ENCODE measurements around the gene USP53. TPM values are rescaled to one million over a fixed set of nuclear protein-coding genes. Genes with fewer than 3 reads are reported as not detected.
"Not testable (repeated sequence)": the region's sequence is repeated elsewhere in the genome, so short reads cannot be mapped to it uniquely, and the experiment has no call there.

The USP53 gene
- 10 to 100 TPM in 3 of 4 donors, 1 to 10 TPM in 1; 4.9 to 25.5 (median 11.4) TPM for polyA plus RNA-seq
- long read RNA-seq, donor 1, partial matches to known transcripts: 3,028 of 3,079 reads
- long read RNA-seq, donor 1, other reads (novel, unspliced or antisense): 51 of 3,079 reads
- long read RNA-seq, donor 2, partial matches to known transcripts: 820 of 1,087 reads
- long read RNA-seq, donor 2, other reads (novel, unspliced or antisense): 267 of 1,087 reads
- long read RNA-seq, donor 3, partial matches to known transcripts: 617 of 627 reads
- long read RNA-seq, donor 3, other reads (novel, unspliced or antisense): 8 of 627 reads
- long read RNA-seq, donor 4: 0 reads
- long read RNA-seq, donor 5, full-length matches to known transcripts: 1 of 1 reads
- long read RNA-seq, donor 5, partial matches to known transcripts: 0 of 1 reads
- long read RNA-seq, donor 5, other reads (novel, unspliced or antisense): 0 of 1 reads
- long read RNA-seq, donor 6, partial matches to known transcripts: 698 of 709 reads
- long read RNA-seq, donor 6, other reads (novel, unspliced or antisense): 11 of 709 reads
- long read RNA-seq, donor 7, full-length matches to known transcripts: 1 of 1 reads
- long read RNA-seq, donor 7, partial matches to known transcripts: 0 of 1 reads
- long read RNA-seq, donor 7, other reads (novel, unspliced or antisense): 0 of 1 reads
- long read RNA-seq, donor 8, partial matches to known transcripts: 0 of 1 reads
- long read RNA-seq, donor 8, other reads (novel, unspliced or antisense): 0 of 1 reads
- long read RNA-seq, donor 9: 0 reads
- long read RNA-seq, donor 10, full-length matches to known transcripts: 2 of 735 reads
- long read RNA-seq, donor 10, partial matches to known transcripts: 578 of 735 reads
- long read RNA-seq, donor 10, other reads (novel, unspliced or antisense): 155 of 735 reads

GRCh38 chr4:119212234-119212963, at the start of gene USP53:
Gene USP53, plus strand, starts transcription at chr4:119212713. Its CDS starts 27,047 bp downstream, at chr4:119239760.
- Histone ChIP-seq H3K4me1 (ENCODE audit: control insufficient read depth in 3 of 3, insufficient read depth in 2 of 3, low read depth in 1 of 3, low read length in 2 of 3) (no peaks in the 10 kb centered on the region), H3K27me3 (ENCODE audit: control insufficient read depth in 3 of 3, insufficient read depth in 3 of 3, low read length in 3 of 3) (no peaks in the 10 kb centered on the region), H3K27ac (ENCODE audit: low read depth in 1 of 3, low read length in 2 of 3) (peak within 1 kb of the TSS; percentile 94 to 96 (median 95)), H3K9me3 (ENCODE audit: control insufficient read depth in 2 of 2, insufficient read depth in 1 of 2, low read depth in 1 of 2, low read length in 1 of 2) (no peaks in the 10 kb centered on the region), H3K36me3 (ENCODE audit: control insufficient read depth in 3 of 3, insufficient read depth in 2 of 3, low read depth in 1 of 3, low read length in 3 of 3) (no peaks in the 10 kb centered on the region), H3K4me3 (ENCODE audit: low read depth in 1 of 3, low read length in 3 of 3) (peak within 1 kb of the TSS; percentile 67 to 94 (median 83))
- DNase-seq (peak; percentile 98 to 99), FAIRE-seq (no peak)
- WGBS, 3 donors: 0% methylated on average over 51 to 55 of the region's 55 CpGs

GRCh38 chr4:119165767-119166166, 46.7 kb upstream of the USP53 start:
- Histone ChIP-seq H3K4me3 (ENCODE audit: low read depth in 1 of 3, low read length in 3 of 3) (no peak overlapping the region), H3K4me1 (ENCODE audit: control insufficient read depth in 3 of 3, insufficient read depth in 2 of 3, low read depth in 1 of 3, low read length in 2 of 3) (no peaks in the 10 kb centered on the region), H3K27me3 (ENCODE audit: control insufficient read depth in 3 of 3, insufficient read depth in 3 of 3, low read length in 3 of 3) (no peaks in the 10 kb centered on the region), H3K27ac (ENCODE audit: low read depth in 1 of 3, low read length in 2 of 3) (no peak overlapping the region), H3K9me3 (ENCODE audit: control insufficient read depth in 2 of 2, insufficient read depth in 1 of 2, low read depth in 1 of 2, low read length in 1 of 2) (no peaks in the 10 kb centered on the region), H3K36me3 (ENCODE audit: control insufficient read depth in 3 of 3, insufficient read depth in 2 of 3, low read depth in 1 of 3, low read length in 3 of 3) (no peaks in the 10 kb centered on the region)
- DNase-seq: no peak
- 84 to 86% (median 84%) methylated on average over 3 of the region's 3 CpGs for WGBS, 3 donors
- no peak for FAIRE-seq

GRCh38 chr4:119170195-119170594, 42.3 kb upstream of the USP53 start:
- no peaks in the 10 kb centered on the region for H3K27me3 ChIP-seq (ENCODE audit: control insufficient read depth in 3 of 3, insufficient read depth in 3 of 3, low read length in 3 of 3)
- H3K4me3 ChIP-seq (ENCODE audit: low read depth in 1 of 3, low read length in 3 of 3): no peak overlapping the region
- no peak overlapping the region for H3K27ac ChIP-seq (ENCODE audit: low read depth in 1 of 3, low read length in 2 of 3)
- FAIRE-seq (no peak), DNase-seq (no peak)
- no peaks in the 10 kb centered on the region for H3K4me1 ChIP-seq (ENCODE audit: control insufficient read depth in 3 of 3, insufficient read depth in 2 of 3, low read depth in 1 of 3, low read length in 2 of 3)
- H3K36me3 ChIP-seq (ENCODE audit: control insufficient read depth in 3 of 3, insufficient read depth in 2 of 3, low read depth in 1 of 3, low read length in 3 of 3): no peaks in the 10 kb centered on the region
- no peaks in the 10 kb centered on the region for H3K9me3 ChIP-seq (ENCODE audit: control insufficient read depth in 2 of 2, insufficient read depth in 1 of 2, low read depth in 1 of 2, low read length in 1 of 2)

- Histone ChIP-seq H3K27ac (ENCODE audit: low read depth in 1 of 3, low read length in 2 of 3) (no peak overlapping the region), H3K27me3 (ENCODE audit: control insufficient read depth in 3 of 3, insufficient read depth in 3 of 3, low read length in 3 of 3) (no peaks in the 10 kb centered on the region), H3K36me3 (ENCODE audit: control insufficient read depth in 3 of 3, insufficient read depth in 2 of 3, low read depth in 1 of 3, low read length in 3 of 3) (no peaks in the 10 kb centered on the region), H3K4me3 (ENCODE audit: low read depth in 1 of 3, low read length in 3 of 3) (no peak overlapping the region), H3K4me1 (ENCODE audit: control insufficient read depth in 3 of 3, insufficient read depth in 2 of 3, low read depth in 1 of 3, low read length in 2 of 3) (no peaks in the 10 kb centered on the region), H3K9me3 (ENCODE audit: control insufficient read depth in 2 of 2, insufficient read depth in 1 of 2, low read depth in 1 of 2, low read length in 1 of 2) (no peaks in the 10 kb centered on the region)
- WGBS, 3 donors: 75 to 84% (median 81%) methylated on average over 7 of the region's 7 CpGs
- DNase-seq: no peak
- FAIRE-seq: no peak
Measured at GRCh38 chr4:119172223-119172622, 40.3 kb upstream of the USP53 start.

GRCh38 chr4:119173729-119174361, 38.7 kb upstream of the USP53 start:
- not testable (repeated sequence) for DNase-seq; H3K4me1 ChIP-seq (ENCODE audit: control insufficient read depth in 3 of 3, insufficient read depth in 2 of 3, low read depth in 1 of 3, low read length in 2 of 3); H3K4me3 ChIP-seq (ENCODE audit: low read depth in 1 of 3, low read length in 3 of 3); FAIRE-seq; H3K9me3 ChIP-seq (ENCODE audit: control insufficient read depth in 2 of 2, insufficient read depth in 1 of 2, low read depth in 1 of 2, low read length in 1 of 2); H3K27ac ChIP-seq (ENCODE audit: low read depth in 1 of 3, low read length in 2 of 3); H3K27me3 ChIP-seq (ENCODE audit: control insufficient read depth in 3 of 3, insufficient read depth in 3 of 3, low read length in 3 of 3); H3K36me3 ChIP-seq (ENCODE audit: control insufficient read depth in 3 of 3, insufficient read depth in 2 of 3, low read depth in 1 of 3, low read length in 3 of 3)
- WGBS, 3 donors: 91 to 96% (median 93%) methylated on average over 25 to 30 of the region's 30 CpGs

- H3K9me3 ChIP-seq (ENCODE audit: control insufficient read depth in 2 of 2, insufficient read depth in 1 of 2, low read depth in 1 of 2, low read length in 1 of 2): no peaks in the 10 kb centered on the region
- no peak overlapping the region for H3K4me3 ChIP-seq (ENCODE audit: low read depth in 1 of 3, low read length in 3 of 3)
- no peaks in the 10 kb centered on the region for H3K36me3 ChIP-seq (ENCODE audit: control insufficient read depth in 3 of 3, insufficient read depth in 2 of 3, low read depth in 1 of 3, low read length in 3 of 3)
- H3K27me3 ChIP-seq (ENCODE audit: control insufficient read depth in 3 of 3, insufficient read depth in 3 of 3, low read length in 3 of 3): no peaks in the 10 kb centered on the region
- DNase-seq (no peak), FAIRE-seq (no peak)
- H3K4me1 ChIP-seq (ENCODE audit: control insufficient read depth in 3 of 3, insufficient read depth in 2 of 3, low read depth in 1 of 3, low read length in 2 of 3): no peaks in the 10 kb centered on the region
- 66 to 71% (median 69%) methylated on average over 1 of the region's 1 CpG for WGBS, 3 donors
- no peak overlapping the region for H3K27ac ChIP-seq (ENCODE audit: low read depth in 1 of 3, low read length in 2 of 3)
Measured at GRCh38 chr4:119179011-119179410, 33.5 kb upstream of the USP53 start.

- DNase-seq: no peak
- H3K27ac ChIP-seq (ENCODE audit: low read depth in 1 of 3, low read length in 2 of 3): no peak overlapping the region
- FAIRE-seq: no peak
- no peaks in the 10 kb centered on the region for H3K27me3 ChIP-seq (ENCODE audit: control insufficient read depth in 3 of 3, insufficient read depth in 3 of 3, low read length in 3 of 3)
- WGBS, 3 donors: 21 to 69% (median 42%) methylated on average over 2 of the region's 2 CpGs
- H3K4me3 ChIP-seq (ENCODE audit: low read depth in 1 of 3, low read length in 3 of 3): no peak overlapping the region
- H3K36me3 ChIP-seq (ENCODE audit: control insufficient read depth in 3 of 3, insufficient read depth in 2 of 3, low read depth in 1 of 3, low read length in 3 of 3): no peaks in the 10 kb centered on the region
- no peaks in the 10 kb centered on the region for H3K4me1 ChIP-seq (ENCODE audit: control insufficient read depth in 3 of 3, insufficient read depth in 2 of 3, low read depth in 1 of 3, low read length in 2 of 3)
- no peaks in the 10 kb centered on the region for H3K9me3 ChIP-seq (ENCODE audit: control insufficient read depth in 2 of 2, insufficient read depth in 1 of 2, low read depth in 1 of 2, low read length in 1 of 2)
Measured at GRCh38 chr4:119184128-119184527, 28.4 kb upstream of the USP53 start.

- H3K27ac ChIP-seq (ENCODE audit: low read depth in 1 of 3, low read length in 2 of 3): no peak overlapping the region
- FAIRE-seq: no peak
- WGBS, 3 donors: 55 to 68% (median 66%) methylated on average over 1 of the region's 1 CpG
Measured at GRCh38 chr4:119189638-119190037, 22.9 kb upstream of the USP53 start.

More at GRCh38 chr4:119189638-119190037, 22.9 kb upstream of the USP53 start:
- Histone ChIP-seq H3K9me3 (ENCODE audit: control insufficient read depth in 2 of 2, insufficient read depth in 1 of 2, low read depth in 1 of 2, low read length in 1 of 2) (no peaks in the 10 kb centered on the region), H3K36me3 (ENCODE audit: control insufficient read depth in 3 of 3, insufficient read depth in 2 of 3, low read depth in 1 of 3, low read length in 3 of 3) (no peaks in the 10 kb centered on the region), H3K27me3 (ENCODE audit: control insufficient read depth in 3 of 3, insufficient read depth in 3 of 3, low read length in 3 of 3) (no peaks in the 10 kb centered on the region), H3K4me3 (ENCODE audit: low read depth in 1 of 3, low read length in 3 of 3) (no peak overlapping the region), H3K4me1 (ENCODE audit: control insufficient read depth in 3 of 3, insufficient read depth in 2 of 3, low read depth in 1 of 3, low read length in 2 of 3) (no peaks in the 10 kb centered on the region)
- DNase-seq: no peak
